Hypothalamus (tissue), 51 donors: Measurements from ENCODE around the gene SPRYD3.
A peak's percentile ranks its signal among the peaks of the same experiment; 100 is the strongest.
"Not testable (repeated sequence)": the region's sequence is repeated elsewhere in the genome, so short reads cannot be mapped to it uniquely, and the experiment has no call there.

Experiments
- DNase-seq, 51 donors: peaks; one replicate each; lab custom pipeline; 2025; lab: John Stamatoyannopoulos, UW

Gene SPRYD3

GRCh38 chr12:53079226-53080117, at the start of gene SPRYD3:
Gene SPRYD3, minus strand, starts transcription at chr12:53079390. Its CDS starts 57 bp downstream, at chr12:53079333.
- DNase-seq = peak; percentile 87 to 99 (median 96)

GRCh38 chr12:53127169-53127568, 48.0 kb upstream of the SPRYD3 start:
- no peak for DNase-seq

GRCh38 chr12:53124352-53124723, 45.1 kb upstream of the SPRYD3 start:
- no peak for DNase-seq

- no peak for DNase-seq
These were observed 44.6 kb upstream of the SPRYD3 start for GRCh38 chr12:53123578-53124351.

GRCh38 chr12:53122961-53123468, 43.8 kb upstream of the SPRYD3 start:
- no peak for DNase-seq

GRCh38 chr12:53120685-53121525, 41.7 kb upstream of the SPRYD3 start:
- no peak for DNase-seq

GRCh38 chr12:53118751-53119300, 39.6 kb upstream of the SPRYD3 start:
- DNase-seq = no peak

GRCh38 chr12:53115891-53116648, 36.9 kb upstream of the SPRYD3 start:
- no peak for DNase-seq

- DNase-seq = no peak
These were observed 36.1 kb upstream of the SPRYD3 start for GRCh38 chr12:53115112-53115890.

- no peak for DNase-seq
These were observed 34.8 kb upstream of the SPRYD3 start for GRCh38 chr12:53113951-53114350.

- no peak for DNase-seq
These were observed 34.0 kb upstream of the SPRYD3 start for GRCh38 chr12:53113136-53113705.

GRCh38 chr12:53112431-53112830, 33.2 kb upstream of the SPRYD3 start:
- DNase-seq = not testable (repeated sequence)

- DNase-seq = no peak
These were observed 27.9 kb upstream of the SPRYD3 start for GRCh38 chr12:53107122-53107521.

GRCh38 chr12:53105712-53106439, 26.7 kb upstream of the SPRYD3 start:
- no peak for DNase-seq

- no peak for DNase-seq
These were observed 26.1 kb upstream of the SPRYD3 start for GRCh38 chr12:53105256-53105655.

- DNase-seq = no peak
These were observed 24.7 kb upstream of the SPRYD3 start for GRCh38 chr12:53103860-53104305.
